PC-9 (cell line): ENCODE data around the gene XRCC2.

Experiments used
- CTCF ChIP-seq: fragments of 200-600 bp; sonication (generic); conservative IDR thresholded peaks from 2 replicates; pipeline ENCODE4 v1.6.1; 2017; ENCODE audit warnings: mixed run types, antibody characterized with exemption, mild to moderate bottlenecking, moderate library complexity
- EZH2 ChIP-seq: fragments of 200-600 bp; sonication (generic); IDR thresholded peaks from 2 replicates; pipeline ENCODE4 v1.8.0; 2017; ENCODE audit warnings: antibody characterized with exemption, low read depth

- TF ChIP-seq CTCF (no peak), EZH2 (no peak)
Measured at GRCh38 chr7:152654971-152655370, 21.0 kb downstream of the XRCC2 start.
